IMR-90 (cell line): Measurements from ENCODE around the gene NPAS3. TPM values are rescaled to one million over a fixed set of nuclear protein-coding genes. Genes with fewer than 3 reads are reported as not detected.

Experiments used
- ATAC-seq: fragments of 200-7000 bp; cut with Tn5 transposase; 2 replicates; pipeline ENCODE4 v1.9.1; 2020; ENCODE audit warnings: low read depth, mild to moderate bottlenecking, moderate library complexity
- BruUV-seq: library from RNA; stranded (reverse); fragments of 400-500 nt; replicated peaks from 2 replicates; lab custom pipeline; 2021; lab: Mats Ljungman, UMichigan
- CTCF ChIA-PET: fragments of 300-600 bp; formaldehyde crosslinking; extraction: SDS; loops from one replicate; lab custom pipeline; 2021; ENCODE audit warnings: antibody characterized with exemption; lab: Yijun Ruan, JAX
- POLR2A ChIA-PET: fragments of 300-600 bp; sonication (Branson Sonifier 250); formaldehyde crosslinking; loops from one replicate; lab custom pipeline; 2022; ENCODE audit warnings: antibody characterized with exemption; ENCODE audit not compliant: unreplicated experiment; lab: Charles Lee
- DNase-seq: peaks from one replicate; pipeline ENCODE4 v3.0.0; 2013
- H2AFZ ChIP-seq: replicated peaks from 2 replicates; pipeline ENCODE3; 2013; ENCODE audit warnings: low read length, mild to moderate bottlenecking; ENCODE audit not compliant: poor library complexity
- H2AK5ac ChIP-seq: 2 replicates; pipeline ENCODE4 v1.6.1; 2013; ENCODE audit warnings: low read depth, low read length, inconsistent platforms
- H2AK9ac ChIP-seq: replicated peaks from 2 replicates; pipeline ENCODE3; 2013; ENCODE audit warnings: mild to moderate bottlenecking, low read depth, low read length, moderate library complexity; ENCODE audit not compliant: poor library complexity
- H2BK120ac ChIP-seq: 2 replicates; pipeline ENCODE4 v1.6.1; 2013; ENCODE audit warnings: low read depth, low read length, inconsistent platforms
- H2BK15ac ChIP-seq: 3 replicates; pipeline ENCODE4 v1.6.1; 2013; ENCODE audit warnings: low read depth, low read length, inconsistent platforms
- H2BK20ac ChIP-seq: 2 replicates; pipeline ENCODE4 v1.6.1; 2013; ENCODE audit warnings: low read depth, mild to moderate bottlenecking, inconsistent platforms, low read length, moderate library complexity
- H2BK5ac ChIP-seq: 2 replicates; pipeline ENCODE4 v1.6.1; 2013; ENCODE audit warnings: mild to moderate bottlenecking, low read depth, low read length, inconsistent platforms; ENCODE audit not compliant: poor library complexity, severe bottlenecking
- H3K14ac ChIP-seq: replicated peaks from 2 replicates; pipeline ENCODE4 v1.6.1; 2013; ENCODE audit warnings: low read depth, low read length, inconsistent platforms
- H3K18ac ChIP-seq: 2 replicates; pipeline ENCODE4 v1.6.1; 2013; ENCODE audit warnings: low read depth, low read length, control low read depth
- H3K23ac ChIP-seq: 2 replicates; pipeline ENCODE4 v1.6.1; 2013; ENCODE audit warnings: low read depth, low read length, inconsistent platforms
- H3K27ac ChIP-seq: 2 replicates; pipeline ENCODE4 v1.5.1; 2013; ENCODE audit warnings: mild to moderate bottlenecking, control low read depth, low read length; ENCODE audit not compliant: insufficient read depth
- H3K27me3 ChIP-seq: 2 replicates; pipeline ENCODE4 v1.6.1; 2013; ENCODE audit warnings: low read length; ENCODE audit not compliant: control insufficient read depth, insufficient read depth
- H3K36me3 ChIP-seq: 2 replicates; pipeline ENCODE4 v1.6.1; 2013; ENCODE audit warnings: low read length, mixed read lengths; ENCODE audit not compliant: control insufficient read depth, insufficient read depth
- H3K4ac ChIP-seq: 2 replicates; pipeline ENCODE4 v1.6.1; 2013; ENCODE audit warnings: low read depth, low read length, inconsistent platforms
- H3K4me1 ChIP-seq: 2 replicates; pipeline ENCODE4 v1.6.1; 2013; ENCODE audit warnings: low read length, mixed read lengths; ENCODE audit not compliant: control insufficient read depth, insufficient read depth
- H3K4me2 ChIP-seq: 2 replicates; pipeline ENCODE4 v1.6.1; 2013; ENCODE audit warnings: low read depth, mild to moderate bottlenecking, control low read depth, low read length, moderate library complexity
- H3K4me3 ChIP-seq: 2 replicates; pipeline ENCODE4 v1.5.1; 2013; ENCODE audit warnings: low read depth, mild to moderate bottlenecking, control low read depth, low read length, moderate library complexity; ENCODE audit not compliant: insufficient read depth
- H3K56ac ChIP-seq: 2 replicates; pipeline ENCODE4 v1.6.1; 2013; ENCODE audit warnings: low read length, inconsistent platforms; ENCODE audit not compliant: insufficient read depth; ENCODE audit errors: extremely low read depth
- H3K79me1 ChIP-seq, 2 experiments: 2 replicates each; pipeline ENCODE4 v1.6.1; 2013; ENCODE audit warnings: low read length in 2 of 2, inconsistent platforms in 1 of 2, low read depth in 1 of 2
- H3K9ac ChIP-seq: 2 replicates; pipeline ENCODE4 v1.6.1; 2013; ENCODE audit warnings: low read depth, low read length, control low read depth
- H3K9me1 ChIP-seq: 2 replicates; pipeline ENCODE4 v1.6.1; 2013; ENCODE audit warnings: low read length, inconsistent platforms; ENCODE audit not compliant: insufficient read depth
- H3K9me3 ChIP-seq: 2 replicates; pipeline ENCODE4 v1.6.1; 2013; ENCODE audit warnings: low read length; ENCODE audit not compliant: control insufficient read depth, insufficient read depth
- H4K20me1 ChIP-seq: 2 replicates; pipeline ENCODE4 v1.6.1; 2013; ENCODE audit warnings: low read length, inconsistent platforms; ENCODE audit not compliant: insufficient read depth
- H4K5ac ChIP-seq: 2 replicates; pipeline ENCODE4 v1.6.1; 2013; ENCODE audit warnings: mild to moderate bottlenecking, low read depth, low read length, control low read depth
- H4K8ac ChIP-seq, 2 experiments: 2 replicates each; pipeline ENCODE4 v1.6.1; 2013; ENCODE audit warnings: low read depth in 2 of 2, low read length in 2 of 2, control low read depth in 1 of 2, inconsistent platforms in 1 of 2
- H4K91ac ChIP-seq: 2 replicates; pipeline ENCODE4 v1.6.1; 2013; ENCODE audit warnings: low read depth, low read length, inconsistent platforms; ENCODE audit not compliant: insufficient read depth
- BHLHE40 ChIP-seq: fragments of 150-350 bp; IDR thresholded peaks from 2 replicates; pipeline ENCODE4 v1.6.1; 2016; ENCODE audit warnings: mild to moderate bottlenecking, low read depth, low read length
- CEBPB ChIP-seq: IDR thresholded peaks from 2 replicates; pipeline ENCODE4 v1.6.1; 2012; ENCODE audit warnings: low read depth, low read length, improper control_type of control experiment
- CHD1 ChIP-seq: IDR thresholded peaks from 2 replicates; pipeline ENCODE4 v1.6.1; 2012; ENCODE audit warnings: low read depth, low read length, improper control_type of control experiment
- CTCF ChIP-seq: conservative IDR thresholded peaks from 2 replicates; pipeline ENCODE4 v1.5.1; 2012; ENCODE audit warnings: mild to moderate bottlenecking, low read depth, low read length, improper control_type of control experiment
- FOS ChIP-seq: fragments of 150-350 bp; IDR thresholded peaks from 2 replicates; pipeline ENCODE4 v1.6.1; 2016; ENCODE audit warnings: low read depth, low read length
- MAFK ChIP-seq: IDR thresholded peaks from 2 replicates; pipeline ENCODE4 v1.6.1; 2012; ENCODE audit warnings: low read depth, low read length, improper control_type of control experiment
- MAZ ChIP-seq: IDR thresholded peaks from 2 replicates; pipeline ENCODE4 v1.6.1; 2012; ENCODE audit warnings: low read depth, mild to moderate bottlenecking, low read length, improper control_type of control experiment, moderate library complexity, borderline replicate concordance
- MXI1 ChIP-seq: IDR thresholded peaks from 2 replicates; pipeline ENCODE4 v1.6.1; 2012; ENCODE audit warnings: low read depth, mild to moderate bottlenecking, low read length, moderate library complexity, borderline replicate concordance
- NFE2L2 ChIP-seq: fragments of 150-350 bp; IDR thresholded peaks from 2 replicates; pipeline ENCODE4 v1.6.1; 2016; ENCODE audit warnings: low read depth, mild to moderate bottlenecking, low read length
- POLR2A ChIP-seq: IDR thresholded peaks from 2 replicates; pipeline ENCODE4 v1.6.1; 2012; ENCODE audit warnings: mild to moderate bottlenecking, low read depth, low read length
- RAD21 ChIP-seq: IDR thresholded peaks from 2 replicates; pipeline ENCODE4 v1.6.1; 2012; ENCODE audit warnings: low read length, improper control_type of control experiment
- RCOR1 ChIP-seq: IDR thresholded peaks from 2 replicates; pipeline ENCODE4 v1.6.1; 2012; ENCODE audit warnings: mild to moderate bottlenecking, low read length, improper control_type of control experiment; ENCODE audit not compliant: insufficient replicate concordance
- RFX5 ChIP-seq: IDR thresholded peaks from 2 replicates; pipeline ENCODE4 v1.8.0; 2012; ENCODE audit warnings: low read depth, mild to moderate bottlenecking, low read length, moderate library complexity
- SMC3 ChIP-seq: fragments of 150-350 bp; IDR thresholded peaks from 2 replicates; pipeline ENCODE4 v1.6.1; 2016; ENCODE audit warnings: low read depth, mild to moderate bottlenecking, antibody characterized with exemption, low read length, moderate library complexity
- WGBS, 2 experiments: methylation state at CpG; one replicate each; pipeline versions ENCODE4 v1.1.5 to v1.1.7; 2013; ENCODE audit warnings: missing lambda C conversion rate in 2 of 2; ENCODE audit not compliant: insufficient read length in 1 of 2; ENCODE audit errors: extremely low coverage in 2 of 2; 5-methylcytosine and 5-hydroxymethylcytosine counted together
- dilution Hi-C: fragments of 300-500 bp; cut with HindIII; formaldehyde crosslinking; loops from one replicate; pipeline ENCODE4 v1.14.3; 2018; ENCODE audit warnings: low sequenced_read_pairs; ENCODE audit not compliant: unreplicated experiment
- in situ Hi-C: fragments of 300-500 bp; cut with MboI; formaldehyde crosslinking; loops from 3 replicates; pipeline ENCODE4 v1.14.3; 2019; ENCODE audit warnings: low sequenced_read_pairs, inconsistent platforms, mixed read lengths
- intact Hi-C: fragments of 100-400 bp; cut with micrococcal nuclease; formaldehyde crosslinking; loops from 2 replicates; pipeline ENCODE4 v1.10.0; 2022
- polyA plus RNA-seq, 3 experiments: library from polyadenylated mRNA; depleted of rRNA; stranded (reverse); fragments of >200 nt; gene quantifications; 2 replicates each; pipeline ENCODE4 v1.2.3, GENCODE V29; 2012; ENCODE audit warnings: low replicate concordance in 1 of 3
- total RNA-seq: library from RNA; depleted of rRNA; stranded (reverse); fragments of >200 nt; gene quantifications from 2 replicates; pipeline ENCODE4 v1.2.3, GENCODE V29; 2012
- TF ChIP-seq, protein P1 (sequence below): fragments of 150-350 bp; IDR thresholded peaks from 2 replicates; pipeline ENCODE4 v1.6.1; 2016; ENCODE audit warnings: low read depth, mild to moderate bottlenecking, low read length, moderate library complexity, borderline replicate concordance
- TF ChIP-seq, protein P2 (sequence below): fragments of 150-350 bp; IDR thresholded peaks from 2 replicates; pipeline ENCODE4 v1.6.1; 2017; ENCODE audit warnings: mild to moderate bottlenecking, antibody characterized with exemption, low read length, low read depth

The NPAS3 gene
- total and polyA plus RNA-seq, 2 of the 4 experiments (the other 2 are of a cell fraction): not detected

DNA sequence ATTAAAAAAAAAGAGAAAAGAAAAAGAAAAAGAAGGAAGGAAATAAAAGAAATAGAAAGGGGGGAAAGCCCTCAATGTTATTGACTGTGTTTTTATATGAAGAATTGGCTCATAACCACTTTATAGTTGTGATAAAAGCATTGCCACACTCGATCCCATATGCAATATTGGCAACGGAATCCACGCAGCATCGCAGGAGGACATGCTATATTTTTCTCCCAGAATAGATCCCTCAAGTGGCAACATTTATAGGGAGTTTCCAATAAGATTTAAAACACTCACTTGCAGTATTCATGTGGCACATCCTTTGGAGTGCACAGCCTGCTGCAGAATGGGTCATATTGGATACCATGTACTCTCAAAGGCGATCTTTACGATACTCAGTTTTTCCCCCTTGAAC lies 788.9 kb downstream of the NPAS3 start:
- no TSS peak for BruUV-seq
- in situ Hi-C loops: no loop called here

More for the DNA sequence above, 788.9 kb downstream of the NPAS3 start:
- DNase-seq: no peak
- WGBS, 2 experiments: no CpG with 5 or more reads among the region's 6 CpGs
- TF ChIP-seq CEBPB (no peak), MAZ (no peak), SMC3 (no peak), RAD21 (no peak), MAFK (no peak), POLR2A (no peak), CHD1 (no peak), BHLHE40 (no peak), RCOR1 (no peak), MXI1 (no peak), NFE2L2 (no peak), RFX5 (no peak), CTCF (no peak), FOS (no peak)
- TF ChIP-seq, protein P1, sequence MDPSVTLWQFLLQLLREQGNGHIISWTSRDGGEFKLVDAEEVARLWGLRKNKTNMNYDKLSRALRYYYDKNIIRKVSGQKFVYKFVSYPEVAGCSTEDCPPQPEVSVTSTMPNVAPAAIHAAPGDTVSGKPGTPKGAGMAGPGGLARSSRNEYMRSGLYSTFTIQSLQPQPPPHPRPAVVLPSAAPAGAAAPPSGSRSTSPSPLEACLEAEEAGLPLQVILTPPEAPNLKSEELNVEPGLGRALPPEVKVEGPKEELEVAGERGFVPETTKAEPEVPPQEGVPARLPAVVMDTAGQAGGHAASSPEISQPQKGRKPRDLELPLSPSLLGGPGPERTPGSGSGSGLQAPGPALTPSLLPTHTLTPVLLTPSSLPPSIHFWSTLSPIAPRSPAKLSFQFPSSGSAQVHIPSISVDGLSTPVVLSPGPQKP: no peak
- TF ChIP-seq, protein P2, sequence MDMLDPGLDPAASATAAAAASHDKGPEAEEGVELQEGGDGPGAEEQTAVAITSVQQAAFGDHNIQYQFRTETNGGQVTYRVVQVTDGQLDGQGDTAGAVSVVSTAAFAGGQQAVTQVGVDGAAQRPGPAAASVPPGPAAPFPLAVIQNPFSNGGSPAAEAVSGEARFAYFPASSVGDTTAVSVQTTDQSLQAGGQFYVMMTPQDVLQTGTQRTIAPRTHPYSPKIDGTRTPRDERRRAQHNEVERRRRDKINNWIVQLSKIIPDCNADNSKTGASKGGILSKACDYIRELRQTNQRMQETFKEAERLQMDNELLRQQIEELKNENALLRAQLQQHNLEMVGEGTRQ: no peak
- Histone ChIP-seq H3K4me2 (no peak overlapping the region), H3K4me1 (no peaks in the 10 kb centered on the region), H3K56ac (no peak overlapping the region), H3K36me3 (no peaks in the 10 kb centered on the region), H3K27me3 (no peaks in the 10 kb centered on the region), H3K4ac (no peak overlapping the region), H3K9ac (no peak overlapping the region), H2AK9ac (no peak overlapping the region), H4K91ac (no peak overlapping the region), H3K18ac (no peak overlapping the region), H4K5ac (no peak overlapping the region), H3K4me3 (no peak overlapping the region), H3K27ac (no peak overlapping the region), H2BK120ac (no peak overlapping the region), H3K9me1 (no peaks in the 10 kb centered on the region), H2AK5ac (no peak overlapping the region), H3K14ac (no peak overlapping the region), H4K20me1 (no peaks in the 10 kb centered on the region), H2BK15ac (no peak overlapping the region), H3K23ac (no peak overlapping the region), H4K8ac (no peak overlapping the region), H2AFZ (no peak overlapping the region), H2BK20ac (no peak overlapping the region), H2BK5ac (no peak overlapping the region), H3K9me3 (no peaks in the 10 kb centered on the region), H3K79me1 (no peaks in the 10 kb centered on the region)
- dilution Hi-C loops (no loop called here), intact Hi-C loops (no loop called here)
- ATAC-seq: no peak
- CTCF ChIA-PET: no interaction called here
- POLR2A ChIA-PET: no interaction called here
